PC-3 (cell line): ENCODE results near the gene TLE6. TPM values are rescaled to one million over a fixed set of nuclear protein-coding genes. Genes with fewer than 3 reads are reported as not detected.
"Not testable (repeated sequence)": the region's sequence is repeated elsewhere in the genome, so short reads cannot be mapped to it uniquely, and the experiment has no call there.

Experiments used
- ATAC-seq: fragments of 200-7000 bp; cut with Tn5 transposase; 2 replicates; pipeline ENCODE4 v1.9.1; 2020; ENCODE audit warnings: mild to moderate bottlenecking, moderate library complexity
- Bru-seq: library from RNA; stranded (reverse); fragments of 400-500 nt; gene quantifications from one replicate; lab custom pipeline; 2021; lab: Mats Ljungman, UMichigan
- BruChase-seq, 2 experiments: library from RNA; stranded (reverse); fragments of 400-500 nt; gene quantifications; one replicate each; lab custom pipeline; 2021; lab: Mats Ljungman, UMichigan
- BruUV-seq: library from RNA; stranded (reverse); fragments of 400-500 nt; replicated peaks from 2 replicates; lab custom pipeline; 2021; lab: Mats Ljungman, UMichigan
- CTCF ChIA-PET: fragments of 300-600 bp; sonication (Branson Sonifier 250); formaldehyde crosslinking; loops from one replicate; lab custom pipeline; 2022; ENCODE audit warnings: antibody characterized with exemption; lab: Charles Lee
- POLR2A ChIA-PET: fragments of 300-600 bp; sonication (Branson Sonifier 250); formaldehyde crosslinking; loops from one replicate; lab custom pipeline; 2022; ENCODE audit warnings: antibody characterized with exemption; ENCODE audit not compliant: unreplicated experiment; lab: Charles Lee
- DNase-seq: peaks from one replicate; pipeline ENCODE4 v3.0.0-alpha.2; 2015
- H2AFZ ChIP-seq: fragments of 300-600 bp; sonication (generic); 2 replicates; pipeline ENCODE4 v1.6.0; 2016; ENCODE audit warnings: antibody characterized with exemption, low read length
- H3F3A ChIP-seq: fragments of 300-600 bp; sonication (generic); one replicate; pipeline ENCODE4 v1.6.0; 2017; ENCODE audit warnings: antibody characterized with exemption, low read length, control low read depth, mild to moderate bottlenecking; ENCODE audit not compliant: unreplicated experiment
- H3K27ac ChIP-seq: fragments of 300-600 bp; sonication (generic); 2 replicates; pipeline ENCODE4 v1.5.1; 2016; ENCODE audit warnings: mild to moderate bottlenecking, low read length
- H3K27me3 ChIP-seq: fragments of 300-600 bp; sonication (generic); 2 replicates; pipeline ENCODE4 v1.6.1; 2016; ENCODE audit warnings: low read length, mixed read lengths
- H3K36me3 ChIP-seq: fragments of 300-600 bp; sonication (generic); 2 replicates; pipeline ENCODE4 v1.6.1; 2016; ENCODE audit warnings: low read depth, mixed run types, low read length, mixed read lengths
- H3K4me1 ChIP-seq: fragments of 300-600 bp; sonication (generic); 2 replicates; pipeline ENCODE4 v1.5.1; 2016; ENCODE audit warnings: low read length; ENCODE audit not compliant: insufficient read depth
- H3K4me2 ChIP-seq: fragments of 300-600 bp; sonication (generic); 2 replicates; pipeline ENCODE4 v1.6.0; 2016; ENCODE audit warnings: low read length
- H3K4me3 ChIP-seq: fragments of 300-600 bp; sonication (generic); 2 replicates; pipeline ENCODE4 v1.5.1; 2016; ENCODE audit warnings: mild to moderate bottlenecking, low read length, mixed read lengths
- H3K79me2 ChIP-seq: fragments of 300-600 bp; sonication (generic); 2 replicates; pipeline ENCODE4 v1.6.1; 2017; ENCODE audit warnings: low read length, mixed read lengths
- H3K9ac ChIP-seq: fragments of 300-600 bp; sonication (generic); 2 replicates; pipeline ENCODE4 v1.6.0; 2016; ENCODE audit warnings: mild to moderate bottlenecking, low read length
- H3K9me2 ChIP-seq: fragments of 300-600 bp; sonication (generic); replicated peaks from 2 replicates; pipeline ENCODE4 v1.6.1; 2016; ENCODE audit warnings: mixed run types, low read length, mixed read lengths
- H3K9me3 ChIP-seq: fragments of 300-600 bp; sonication (generic); 2 replicates; pipeline ENCODE4 v1.6.1; 2016; ENCODE audit warnings: low read length, mixed read lengths
- H4K20me1 ChIP-seq: fragments of 300-600 bp; sonication (generic); 2 replicates; pipeline ENCODE4 v1.6.1; 2016; ENCODE audit warnings: low read length, mixed read lengths
- CTCF ChIP-seq: fragments of 300-600 bp; sonication (generic); conservative IDR thresholded peaks from 2 replicates; pipeline ENCODE4 v1.5.1; 2017; ENCODE audit warnings: antibody characterized with exemption, low read depth, mild to moderate bottlenecking, low read length
- EZH2 ChIP-seq: fragments of 300-600 bp; sonication (generic); IDR thresholded peaks from one replicate; pipeline ENCODE4 v1.6.1; 2017; ENCODE audit warnings: antibody characterized with exemption, mild to moderate bottlenecking, low read length; ENCODE audit not compliant: unreplicated experiment
- EZH2phosphoT487 ChIP-seq: fragments of 300-600 bp; sonication (generic); IDR thresholded peaks from 2 replicates; pipeline ENCODE4 v1.6.1; 2018; ENCODE audit warnings: mild to moderate bottlenecking, antibody characterized with exemption, low read length, borderline replicate concordance
- intact Hi-C: fragments of 100-400 bp; cut with micrococcal nuclease; formaldehyde crosslinking; loops from 2 replicates; pipeline ENCODE4 v1.9.0; 2023
- long read RNA-seq: library from polyadenylated mRNA; unstranded; transcript quantifications from one replicate; pipeline ENCODE4 v2.0.0, GENCODE V29; 2021; ENCODE audit not compliant: unreplicated experiment
- total RNA-seq: library from RNA; depleted of rRNA; stranded (reverse); fragments of >200 nt; gene quantifications from 2 replicates; pipeline ENCODE4 v1.2.3, GENCODE V29; 2014; rRNA removed

The TLE6 gene
- total RNA-seq = 1.9 and 4.1 TPM in 2 replicates
- Bru-seq, nascent RNA = percentile 30 among the genes with signal in this experiment
- BruChase-seq, experiment 1, labeled RNA remaining after a 6-hour chase = percentile 21 among the genes with signal in this experiment
- BruChase-seq, experiment 2, labeled RNA remaining after a 2-hour chase = percentile 23 among the genes with signal in this experiment
- long read RNA-seq, partial matches to known transcripts = 1 of 3 reads
- long read RNA-seq, other reads (novel, unspliced or antisense) = 1 of 3 reads

- H3F3A ChIP-seq = no peaks in the 10 kb centered on the region
- no TSS peak for BruUV-seq
- intact Hi-C loops = no loop called here
- H3K9me3 ChIP-seq = no peaks in the 10 kb centered on the region
- H4K20me1 ChIP-seq = no peaks in the 10 kb centered on the region
- peak within 1 kb of the TSS; percentile 99 for H2AFZ ChIP-seq
- H3K9me2 ChIP-seq = no peaks in the 10 kb centered on the region
- H3K4me2 ChIP-seq = peak within 1 kb of the TSS; percentile 94
- H3K4me3 ChIP-seq = peak within 1 kb of the TSS; percentile 86
- no peak within 1 kb of the TSS for H3K27ac ChIP-seq
- peak within 1 kb of the TSS; percentile 56 for H3K9ac ChIP-seq
- no peaks in the 10 kb centered on the region for H3K4me1 ChIP-seq
- H3K27me3 ChIP-seq = no peaks in the 10 kb centered on the region
- ChIA-PET POLR2A (no interaction called here), CTCF (interaction anchor here (0.6 kb wide), 2 partner anchors 8 to 24 kb away, joined by 3 read pairs; no protein-coding TSS in a partner anchor)
- no peaks in the 10 kb centered on the region for H3K36me3 ChIP-seq
- no peaks in the 10 kb centered on the region for H3K79me2 ChIP-seq
- peak; percentile 98 for ATAC-seq
- TF ChIP-seq EZH2phosphoT487 (no peak), EZH2 (no peak), CTCF (no peak)
- DNase-seq = peak; percentile 91
Observed at GRCh38 chr19:2977001-2977745, at the start of gene TLE6. Gene TLE6, plus strand, starts transcription at chr19:2977564. Its CDS starts 670 bp downstream, at chr19:2978234.

GRCh38 chr19:2933490-2933910 is 43.9 kb upstream of the TLE6 start:
- BruUV-seq = no TSS peak
- DNase-seq (no peak), ATAC-seq (no peak)
- Histone ChIP-seq H3K9me3 (peaks cover 18% of the 10 kb centered on the region), H3K27me3 (no peaks in the 10 kb centered on the region), H3K27ac (no peak overlapping the region), H3K4me1 (no peaks in the 10 kb centered on the region), H3F3A (no peaks in the 10 kb centered on the region), H3K9ac (no peak overlapping the region), H4K20me1 (no peaks in the 10 kb centered on the region), H3K4me3 (no peak overlapping the region; the same call in 1 of the 2 replicates), H3K79me2 (no peaks in the 10 kb centered on the region), H2AFZ (no peak overlapping the region), H3K36me3 (peaks cover 46% of the 10 kb centered on the region), H3K9me2 (no peaks in the 10 kb centered on the region), H3K4me2 (no peak overlapping the region)
- CTCF ChIA-PET = no interaction called here
- intact Hi-C loops = no loop called here
- POLR2A ChIA-PET = no interaction called here
- TF ChIP-seq CTCF (no peak), EZH2phosphoT487 (no peak), EZH2 (no peak)

- POLR2A ChIA-PET, intact Hi-C loops, BruUV-seq, DNase-seq, H3F3A ChIP-seq, H3K79me2 ChIP-seq, ATAC-seq, H3K4me3 ChIP-seq, H3K4me2 ChIP-seq, H2AFZ ChIP-seq, H3K9me2 ChIP-seq, H3K9ac ChIP-seq, H3K27ac ChIP-seq, H3K4me1 ChIP-seq, H4K20me1 ChIP-seq, H3K27me3 ChIP-seq, CTCF ChIA-PET: not testable (repeated sequence)
- peaks cover 46% of the 10 kb centered on the region for H3K36me3 ChIP-seq
- H3K9me3 ChIP-seq = peaks cover 18% of the 10 kb centered on the region
Observed at GRCh38 chr19:2935863-2936262, 41.5 kb upstream of the TLE6 start.
